Mucosa of gallbladder (tissue), 1 donor: ENCODE measurements around the gene PTPRG. TPM values are rescaled to one million over a fixed set of nuclear protein-coding genes. Genes with fewer than 3 reads are reported as not detected.
"Not testable (repeated sequence)": the region's sequence is repeated elsewhere in the genome, so short reads cannot be mapped to it uniquely, and the experiment has no call there.

ENCODE experiments used
- DNase-seq: peaks from one replicate; pipeline ENCODE4 v3.0.0-alpha.2; 2020; ENCODE audit warnings: low spot score
- total RNA-seq: library from RNA; stranded (reverse); gene quantifications from one replicate; pipeline ENCODE4 v1.2.1, GENCODE V29; 2021
- donor health status: DM: no; HTN: no; CAD: no.

PTPRG gene
- total RNA-seq, 1 donor from 2014 or later, result 38.1 TPM

DNA sequence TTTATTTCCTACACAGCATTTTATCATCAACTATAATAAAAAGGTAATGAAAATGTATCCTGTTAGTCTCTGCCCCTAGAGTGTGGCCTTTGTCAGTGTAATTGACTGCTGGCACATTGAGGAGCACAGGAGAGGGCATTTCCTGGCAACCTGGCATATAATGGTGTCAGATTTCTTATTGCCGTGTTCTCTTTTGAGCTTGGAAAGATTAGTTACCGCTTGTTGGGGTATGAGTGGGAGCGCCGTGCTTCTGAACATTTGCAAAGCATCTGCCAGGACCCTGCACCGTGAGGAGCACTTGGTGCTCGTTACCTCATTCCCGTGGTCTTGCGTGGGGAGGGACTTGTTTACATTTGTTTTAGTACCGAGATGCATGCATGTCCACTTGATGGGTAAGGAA is 124.4 kb downstream of the PTPRG start:
- DNase-seq, result no peak

DNA sequence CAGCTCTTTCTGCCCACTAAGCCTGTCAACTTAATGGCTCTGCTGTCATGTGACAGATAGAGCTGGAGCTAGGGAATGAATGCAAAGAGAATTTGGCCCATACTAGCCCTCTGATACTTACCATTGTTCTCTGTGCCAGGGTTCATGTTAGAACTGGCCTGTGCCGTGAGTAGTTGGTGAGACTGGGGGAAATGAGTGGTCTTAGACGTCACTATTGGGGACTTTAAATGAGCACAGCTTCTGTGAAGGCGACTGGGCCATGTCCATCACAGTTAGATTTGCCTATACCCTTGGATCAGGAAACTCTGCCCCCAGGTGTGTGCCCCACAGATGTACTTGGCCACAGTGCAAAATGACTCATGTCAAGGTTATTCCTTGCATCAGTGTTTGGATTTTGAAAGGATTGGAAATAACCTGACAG is 124.9 kb downstream of the PTPRG start:
- no peak for DNase-seq

GRCh38 chr3:61687206-61687605 is 125.8 kb downstream of the PTPRG start:
- DNase-seq, result no peak

DNA sequence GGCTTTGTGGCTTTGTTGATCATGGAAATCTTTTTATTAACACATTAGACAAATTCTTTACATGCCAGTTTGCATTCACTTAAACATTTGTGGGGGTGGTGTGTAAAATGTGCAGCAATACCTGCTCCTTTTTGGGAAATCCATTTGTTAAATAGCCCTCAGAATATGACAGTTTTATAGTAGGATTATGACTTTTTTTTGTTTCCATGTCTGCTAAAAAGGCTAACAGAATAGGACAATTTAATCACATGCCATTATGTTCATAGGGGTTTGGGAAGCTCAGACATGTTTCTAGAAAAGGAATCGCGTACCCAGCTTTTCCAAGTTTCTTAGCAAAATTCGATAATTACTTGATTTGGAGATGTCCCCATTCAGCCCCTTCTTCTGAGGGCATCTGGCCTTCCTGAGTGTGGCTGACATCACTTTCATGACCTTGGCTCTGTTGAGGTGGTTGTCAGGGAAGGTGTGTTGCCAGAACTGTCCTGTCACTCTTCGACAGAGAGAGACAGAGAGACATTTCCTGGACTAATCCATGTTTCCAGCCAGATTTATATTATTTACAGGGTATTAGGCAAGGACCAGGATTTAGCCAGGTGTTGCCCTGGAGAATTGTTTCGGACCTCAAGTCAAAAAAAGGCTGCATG is 126.4 kb downstream of the PTPRG start:
- DNase-seq, result no peak

DNA sequence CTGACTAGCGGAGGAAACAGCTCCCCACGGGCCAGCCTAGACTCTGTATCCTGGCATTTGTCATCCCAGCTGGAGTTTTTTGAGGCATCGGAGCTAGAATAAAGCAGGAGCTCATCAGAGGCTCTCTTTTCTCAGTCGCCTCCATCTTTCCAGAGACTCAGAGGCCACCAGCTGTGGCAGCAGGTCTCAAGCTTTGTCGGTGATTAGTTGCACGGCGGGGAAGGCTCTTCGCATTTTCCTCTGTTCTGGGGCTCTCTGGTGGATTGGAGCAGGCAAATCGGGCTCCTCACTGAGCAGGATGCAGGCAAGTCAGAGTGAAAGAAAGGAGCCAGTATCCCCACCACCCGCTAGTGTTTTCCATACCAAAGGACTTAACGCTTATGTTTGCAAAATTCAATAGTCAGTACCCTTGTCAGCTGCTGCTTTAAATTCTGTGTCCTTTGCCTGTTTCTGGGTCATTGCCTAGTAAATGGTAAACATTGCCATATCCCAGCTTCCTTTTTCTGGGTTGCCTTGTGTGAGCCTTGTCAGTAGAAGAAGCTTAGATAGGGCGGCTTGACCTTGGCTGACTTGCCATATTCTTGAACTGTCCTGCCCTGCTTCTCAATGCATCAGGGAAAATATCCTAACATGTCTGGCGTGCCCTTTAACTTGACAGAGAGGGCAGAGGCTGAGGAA is 127.1 kb downstream of the PTPRG start:
- DNase-seq, result no peak

GRCh38 chr3:61690016-61690415 is 128.6 kb downstream of the PTPRG start:
- DNase-seq, result no peak

- DNase-seq, result no peak
Observed at GRCh38 chr3:61691466-61691865, 130.1 kb downstream of the PTPRG start.

DNA sequence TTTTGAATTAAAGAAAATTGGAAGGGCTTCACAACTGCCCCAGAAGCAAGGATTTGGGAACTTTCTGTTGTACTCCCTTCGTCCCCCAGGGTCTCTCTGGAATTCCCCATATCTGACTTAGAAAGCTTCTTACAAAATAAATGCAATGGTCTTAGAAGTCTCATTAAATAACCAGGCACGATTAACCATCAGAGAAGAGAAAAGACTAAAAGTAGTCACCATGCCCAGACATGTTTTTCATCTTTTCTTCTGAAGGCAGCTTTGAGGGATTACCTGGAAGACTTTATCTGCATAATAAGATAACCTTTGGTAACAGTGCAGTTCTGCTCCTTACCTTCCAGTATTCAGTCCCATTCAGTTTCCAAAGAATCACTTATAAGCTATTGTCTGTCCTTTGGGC is 135.9 kb downstream of the PTPRG start:
- DNase-seq, result no peak

DNA sequence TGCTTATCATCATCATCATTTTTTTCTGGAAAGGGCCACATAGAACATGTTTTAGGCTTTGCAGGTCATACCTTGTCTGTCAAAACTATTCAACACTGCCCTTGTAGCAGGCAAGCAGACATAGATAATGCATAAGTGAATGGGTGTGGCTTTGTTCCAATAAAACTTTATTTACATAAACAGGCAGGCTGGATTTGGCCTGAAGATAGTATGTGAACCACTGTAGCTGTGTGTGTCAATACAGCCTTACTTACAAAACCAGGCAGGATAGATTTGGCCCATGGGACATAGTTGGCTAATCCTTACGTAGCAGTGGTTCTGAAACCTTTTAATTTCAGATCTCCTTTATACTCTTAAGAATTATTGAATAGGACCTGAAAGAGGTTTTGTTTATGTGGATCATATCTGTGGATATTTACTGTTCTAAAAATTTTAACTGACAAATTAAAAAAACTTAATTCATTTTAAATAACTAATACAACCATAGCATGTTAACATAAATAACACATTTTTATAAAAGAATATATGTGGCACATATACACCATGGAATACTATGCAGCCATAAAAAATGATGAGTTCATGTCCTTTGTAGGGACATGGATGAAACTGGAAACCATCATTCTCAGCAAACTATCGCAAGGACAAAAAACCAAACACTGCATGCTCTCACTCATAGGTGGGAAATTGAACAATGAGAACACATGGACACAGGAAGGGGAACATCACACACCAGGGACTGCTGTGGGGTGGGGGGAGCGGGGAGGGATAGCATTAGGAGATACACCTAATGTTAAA is 137.1 kb downstream of the PTPRG start:
- not testable (repeated sequence) for DNase-seq

DNA sequence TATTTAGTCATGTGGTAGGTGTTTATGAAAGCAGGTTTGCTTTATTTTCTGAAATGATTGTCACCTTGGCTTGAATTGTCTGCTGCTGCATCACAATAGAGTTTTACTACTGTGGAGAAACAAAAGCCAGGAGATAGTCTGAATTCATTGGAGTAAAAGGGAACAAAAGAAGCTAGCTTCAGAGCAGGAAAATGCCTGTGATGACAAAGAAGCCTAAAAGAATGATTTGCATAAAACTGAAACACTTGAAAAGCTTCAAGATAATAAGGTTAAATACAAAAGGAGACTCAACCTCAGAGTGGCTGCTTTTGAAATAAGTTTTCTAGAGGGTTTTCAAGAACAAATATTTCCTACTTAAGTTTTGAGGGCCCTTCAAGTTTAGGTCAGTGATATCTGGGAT is 138.3 kb downstream of the PTPRG start:
- no peak for DNase-seq

- no peak for DNase-seq
Observed at GRCh38 chr3:61701011-61701410, 139.6 kb downstream of the PTPRG start.

GRCh38 chr3:61702453-61702852 is 141.1 kb downstream of the PTPRG start:
- no peak for DNase-seq

DNA sequence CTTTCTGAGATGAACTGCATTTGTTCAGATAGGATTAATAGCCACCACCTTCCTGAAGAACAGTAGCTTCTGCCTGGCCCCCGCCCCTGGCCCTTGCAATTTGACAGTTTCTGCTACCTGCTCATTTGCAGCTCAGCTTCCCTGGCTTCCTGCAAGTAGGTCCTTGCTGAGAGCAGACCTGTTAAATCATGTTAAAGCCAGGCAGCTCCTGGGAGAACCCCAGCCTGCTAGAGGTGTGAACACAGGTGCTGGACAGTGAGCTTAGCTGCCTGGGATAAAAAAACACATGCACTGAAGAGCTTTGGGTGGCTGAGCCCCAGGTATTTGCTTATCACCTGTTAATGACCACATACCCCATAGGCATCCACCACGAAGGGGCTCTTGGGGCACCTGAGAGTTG is 143.4 kb downstream of the PTPRG start:
- no peak for DNase-seq

- no peak for DNase-seq
Observed at GRCh38 chr3:61707492-61707891, 146.1 kb downstream of the PTPRG start.

DNA sequence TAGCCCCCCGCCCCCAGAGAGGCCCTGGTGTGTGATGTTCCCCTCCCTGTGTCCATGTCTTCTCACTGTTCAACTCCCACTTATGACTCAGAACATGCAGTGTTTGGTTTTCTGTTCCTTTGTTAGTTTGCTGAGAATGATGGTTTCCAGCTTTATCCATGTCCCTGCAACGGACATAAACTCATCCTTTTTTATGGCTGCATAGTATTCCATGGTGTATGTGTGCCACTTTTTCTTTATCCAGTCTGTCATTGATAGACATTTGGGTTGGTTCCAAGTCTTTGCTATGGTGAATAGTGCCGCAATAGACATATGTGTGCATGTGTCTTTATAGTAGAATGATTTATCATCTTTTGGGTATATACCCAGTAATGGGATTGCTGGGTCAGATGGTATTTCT is 149.5 kb downstream of the PTPRG start:
- DNase-seq, result not testable (repeated sequence)

DNA sequence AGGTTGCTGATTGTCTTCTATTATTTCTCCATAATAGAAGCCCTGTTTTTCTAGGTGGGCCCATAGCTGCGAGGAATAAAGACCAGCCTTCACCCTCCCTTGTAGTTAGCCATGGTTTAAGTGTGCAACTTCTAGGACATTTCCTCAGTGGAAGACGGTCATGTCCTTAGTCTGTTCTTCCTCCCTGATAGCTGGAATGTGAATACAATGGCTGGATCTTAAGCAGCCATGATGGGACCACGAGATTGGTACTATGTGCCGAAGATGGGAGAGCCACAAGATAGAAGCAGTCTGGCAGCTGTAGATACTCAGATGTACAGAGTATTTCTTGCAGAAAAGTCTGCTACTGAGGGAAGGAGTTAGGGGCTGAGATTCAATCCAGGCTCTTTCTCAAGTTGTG is 152.9 kb downstream of the PTPRG start:
- DNase-seq, result no peak

- DNase-seq, result no peak
Observed at GRCh38 chr3:61715886-61716527, 154.6 kb downstream of the PTPRG start.

- not testable (repeated sequence) for DNase-seq
Observed at GRCh38 chr3:61716693-61717092, 155.3 kb downstream of the PTPRG start.

- DNase-seq, result no peak
Observed at GRCh38 chr3:61718565-61718964, 157.2 kb downstream of the PTPRG start.

GRCh38 chr3:61719278-61719977 is 158.1 kb downstream of the PTPRG start:
- no peak for DNase-seq

- no peak for DNase-seq
Observed at GRCh38 chr3:61723038-61723437, 161.7 kb downstream of the PTPRG start.

GRCh38 chr3:61724183-61724582 is 162.8 kb downstream of the PTPRG start:
- no peak for DNase-seq
